IPS-15b (cell line): ENCODE measurements around the gene MOV10.
"Not testable (repeated sequence)": the region's sequence is repeated elsewhere in the genome, so short reads cannot be mapped to it uniquely, and the experiment has no call there.

Source experiments
- H3K27me3 ChIP-seq: one replicate; pipeline ENCODE4 v1.6.1; 2013; ENCODE audit warnings: low read length; ENCODE audit not compliant: control insufficient read depth, insufficient read depth
- H3K36me3 ChIP-seq: one replicate; pipeline ENCODE4 v1.6.1; 2013; ENCODE audit warnings: low read length; ENCODE audit not compliant: control insufficient read depth, insufficient read depth
- H3K4me1 ChIP-seq: one replicate; pipeline ENCODE4 v1.6.1; 2013; ENCODE audit warnings: mild to moderate bottlenecking, low read length; ENCODE audit not compliant: control insufficient read depth, insufficient read depth
- H3K4me3 ChIP-seq: one replicate; pipeline ENCODE4 v1.5.1; 2013; ENCODE audit warnings: low read depth, low read length
- H3K9ac ChIP-seq: one replicate; pipeline ENCODE4 v1.6.1; 2013; ENCODE audit warnings: low read depth, mild to moderate bottlenecking, low read length
- H3K9me3 ChIP-seq: one replicate; pipeline ENCODE4 v1.6.1; 2013; ENCODE audit warnings: mild to moderate bottlenecking, low read length; ENCODE audit not compliant: control insufficient read depth, insufficient read depth

Gene MOV10

DNA sequence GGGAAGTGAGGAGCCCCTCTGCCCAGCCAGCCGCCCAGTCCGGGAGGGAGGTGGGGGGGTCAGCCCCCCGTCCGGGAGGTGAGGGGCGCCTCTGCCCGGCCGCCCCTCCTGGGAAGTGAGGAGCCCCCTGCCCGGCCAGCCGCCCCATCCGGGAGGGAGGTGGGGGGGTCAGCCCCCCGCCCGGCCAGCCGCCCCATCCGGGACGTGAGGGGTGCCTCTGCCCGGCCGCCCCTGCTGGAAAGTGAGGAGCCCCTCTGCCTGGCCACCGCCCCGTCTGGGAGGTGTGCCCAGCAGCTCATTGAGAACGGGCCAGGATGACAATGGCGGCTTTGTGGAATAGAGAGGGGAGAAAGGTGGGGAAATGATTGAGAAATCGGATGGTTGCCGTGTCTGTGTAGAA, 34.0 kb upstream of the MOV10 start:
- not testable (repeated sequence) for H3K4me3 ChIP-seq, H3K4me1 ChIP-seq, H3K36me3 ChIP-seq, H3K9ac ChIP-seq, H3K27me3 ChIP-seq, H3K9me3 ChIP-seq

GRCh38 chr1:112643080-112643479, 31.4 kb upstream of the MOV10 start:
- Histone ChIP-seq H3K4me1 (no peaks in the 10 kb centered on the region), H3K9me3 (no peaks in the 10 kb centered on the region), H3K9ac (no peak overlapping the region), H3K27me3 (no peaks in the 10 kb centered on the region), H3K36me3 (no peaks in the 10 kb centered on the region), H3K4me3 (no peak overlapping the region)

- Histone ChIP-seq H3K36me3 (no peaks in the 10 kb centered on the region), H3K27me3 (no peaks in the 10 kb centered on the region), H3K9ac (no peak overlapping the region), H3K4me3 (no peak overlapping the region), H3K9me3 (no peaks in the 10 kb centered on the region), H3K4me1 (no peaks in the 10 kb centered on the region)
These were observed 28.2 kb upstream of the MOV10 start for GRCh38 chr1:112646225-112646624.

- no peaks in the 10 kb centered on the region for H3K9me3 ChIP-seq
- no peaks in the 10 kb centered on the region for H3K4me1 ChIP-seq
- H3K27me3 ChIP-seq, result no peaks in the 10 kb centered on the region
- H3K9ac ChIP-seq, result no peak overlapping the region
- no peaks in the 10 kb centered on the region for H3K36me3 ChIP-seq
- no peak overlapping the region for H3K4me3 ChIP-seq
These were observed 23.3 kb upstream of the MOV10 start for GRCh38 chr1:112651205-112651604.

DNA sequence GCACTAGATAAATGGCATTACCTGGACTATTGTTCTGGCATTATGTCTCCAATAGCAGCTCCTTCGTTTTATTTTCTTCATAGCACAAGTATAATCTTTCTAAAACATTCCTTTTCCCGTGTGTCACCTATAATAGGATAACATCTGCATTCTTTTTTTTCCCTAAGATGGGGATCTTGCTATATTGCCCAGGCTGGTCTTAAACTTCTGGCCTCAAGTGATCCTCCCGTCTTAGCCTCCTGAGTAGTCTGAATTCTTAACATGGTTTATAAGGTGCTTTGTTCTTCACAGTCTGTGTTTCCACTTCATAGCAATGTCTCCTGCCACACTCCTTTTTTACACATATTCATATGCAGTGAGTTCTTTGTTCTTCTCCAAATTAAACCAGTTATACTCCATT, 8.6 kb upstream of the MOV10 start:
- Histone ChIP-seq H3K4me3 (no peak overlapping the region), H3K9me3 (no peaks in the 10 kb centered on the region), H3K4me1 (no peaks in the 10 kb centered on the region), H3K27me3 (no peaks in the 10 kb centered on the region), H3K36me3 (peaks cover 35% of the 10 kb centered on the region), H3K9ac (no peak overlapping the region)

- Histone ChIP-seq H3K36me3 (peaks cover 24% of the 10 kb centered on the region), H3K9ac (no peak overlapping the region), H3K4me1 (peaks cover 6% of the 10 kb centered on the region), H3K4me3 (no peak overlapping the region), H3K9me3 (no peaks in the 10 kb centered on the region), H3K27me3 (no peaks in the 10 kb centered on the region)
These were observed 7.5 kb upstream of the MOV10 start for GRCh38 chr1:112666946-112667345.

GRCh38 chr1:112672009-112672408, 2.5 kb upstream of the MOV10 start:
- H3K4me3 ChIP-seq, result no peak overlapping the region
- peaks cover 16% of the 10 kb centered on the region for H3K4me1 ChIP-seq
- H3K36me3 ChIP-seq, result peaks cover 13% of the 10 kb centered on the region
- H3K9ac ChIP-seq, result no peak overlapping the region
- H3K27me3 ChIP-seq, result peaks cover 17% of the 10 kb centered on the region
- no peaks in the 10 kb centered on the region for H3K9me3 ChIP-seq

GRCh38 chr1:112672842-112673241, 1.6 kb upstream of the MOV10 start:
- H3K4me3 ChIP-seq, result no peak overlapping the region
- peaks cover 16% of the 10 kb centered on the region for H3K4me1 ChIP-seq
- no peaks in the 10 kb centered on the region for H3K9me3 ChIP-seq
- H3K9ac ChIP-seq, result no peak overlapping the region
- H3K36me3 ChIP-seq, result peaks cover 7% of the 10 kb centered on the region
- peaks cover 25% of the 10 kb centered on the region for H3K27me3 ChIP-seq

DNA sequence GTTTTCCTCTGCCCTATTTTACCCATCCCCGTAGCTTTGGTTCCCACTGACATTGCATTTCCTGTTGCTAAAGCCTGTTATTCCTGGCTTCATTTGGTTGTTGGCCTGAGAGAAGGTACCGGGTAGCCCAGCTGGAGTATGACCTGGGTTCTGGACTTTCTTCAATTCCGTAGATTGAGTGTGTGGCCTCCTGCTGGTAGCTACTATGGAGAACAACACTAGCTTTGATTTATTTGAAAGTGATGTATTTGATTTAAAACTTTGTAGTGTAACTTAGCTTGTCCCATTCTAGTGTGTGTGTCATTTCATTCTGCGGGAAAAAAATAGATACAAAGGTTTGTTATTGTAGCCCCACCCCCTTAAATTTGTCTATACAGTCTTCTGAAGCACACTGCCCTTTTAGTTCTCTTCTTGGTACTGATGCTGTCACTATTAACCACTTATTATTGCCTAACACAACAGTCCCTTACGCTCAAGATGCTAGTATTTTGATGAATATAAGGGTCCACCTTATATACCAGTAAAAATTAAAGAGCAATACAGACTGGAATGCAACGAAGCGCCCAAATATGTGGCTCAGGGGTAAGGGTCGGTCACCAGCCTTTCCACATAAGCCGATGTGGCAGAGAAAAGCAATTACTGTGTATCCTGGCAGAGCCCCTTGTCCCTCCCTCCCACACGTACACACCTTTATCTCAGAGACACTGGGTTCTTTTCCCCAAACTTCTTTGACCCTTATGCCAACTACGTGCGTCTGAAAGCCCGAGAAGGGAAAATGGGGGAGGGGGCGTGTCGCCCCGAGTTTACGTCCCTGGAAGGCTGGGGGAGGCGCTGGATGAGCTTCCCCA, 643 bp upstream of the MOV10 start:
- peaks cover 16% of the 10 kb centered on the region for H3K4me1 ChIP-seq
- peaks cover 7% of the 10 kb centered on the region for H3K36me3 ChIP-seq
- peak overlapping the region; percentile 85 for H3K4me3 ChIP-seq
- H3K9me3 ChIP-seq, result no peaks in the 10 kb centered on the region
- peaks cover 31% of the 10 kb centered on the region for H3K27me3 ChIP-seq
- peak overlapping the region; percentile 84 for H3K9ac ChIP-seq

- Histone ChIP-seq H3K36me3 (peaks cover 2% of the 10 kb centered on the region), H3K4me3 (peak overlapping the region; percentile 85), H3K4me1 (peaks cover 16% of the 10 kb centered on the region), H3K9me3 (no peaks in the 10 kb centered on the region), H3K27me3 (peaks cover 31% of the 10 kb centered on the region), H3K9ac (peak overlapping the region; percentile 84)
These were observed 698 bp downstream of the MOV10 start for GRCh38 chr1:112674986-112675727.

DNA sequence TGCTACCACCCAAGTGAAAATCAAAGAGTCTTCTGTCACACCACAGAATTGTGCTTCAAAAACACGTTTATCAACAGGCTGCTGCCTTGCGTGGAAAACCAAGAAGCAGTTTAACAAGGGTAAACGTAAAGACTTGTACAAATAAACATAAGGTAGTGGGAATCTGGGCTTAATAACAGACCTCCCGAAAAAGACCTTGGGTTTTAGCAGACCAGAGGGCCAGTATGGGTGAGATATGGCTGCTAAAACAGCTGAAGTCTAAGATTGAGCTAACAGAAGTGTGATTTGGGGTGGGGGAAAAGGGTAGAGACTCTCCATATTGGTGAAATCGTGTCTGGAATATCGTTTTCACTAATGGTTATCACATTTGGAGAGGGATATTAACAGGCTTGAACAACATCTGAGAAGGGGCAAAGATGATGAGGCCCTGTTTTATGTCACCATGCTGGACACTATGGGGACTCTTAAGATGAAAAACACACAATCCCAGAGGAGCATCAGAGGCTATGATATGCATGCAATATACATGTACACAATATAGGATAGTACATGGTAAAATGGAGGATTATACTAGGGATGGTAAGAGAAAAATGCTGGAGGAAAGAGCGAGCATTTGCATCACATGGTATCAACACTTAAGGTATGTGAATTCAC, 1.4 kb downstream of the MOV10 start:
- H3K4me3 ChIP-seq, result peak overlapping the region; percentile 85
- H3K27me3 ChIP-seq, result peaks cover 31% of the 10 kb centered on the region
- peak overlapping the region; percentile 51 for H3K9ac ChIP-seq
- peaks cover 16% of the 10 kb centered on the region for H3K4me1 ChIP-seq
- no peaks in the 10 kb centered on the region for H3K36me3 ChIP-seq
- no peaks in the 10 kb centered on the region for H3K9me3 ChIP-seq
